Endometrial microvascular endothelial cells (primary cell): Measurements from ENCODE around the gene SKA1. TPM values are rescaled to one million over a fixed set of nuclear protein-coding genes. Genes with fewer than 3 reads are reported as not detected.
"Not testable (repeated sequence)": the region's sequence is repeated elsewhere in the genome, so short reads cannot be mapped to it uniquely, and the experiment has no call there.

Source experiments
- in situ Hi-C: cut with HindIII; loops from 2 replicates; pipeline ENCODE4 v1.10.0; 2017; ENCODE audit warnings: low sequenced_read_pairs, low pct_unique_long_range_greater_than_20kb; ENCODE audit errors: inconsistent ontology term
- total RNA-seq: library from RNA; depleted of rRNA; stranded (reverse); fragments of >200 nt; gene quantifications from one replicate; pipeline ENCODE4 v1.2.3, GENCODE V29; 2015; ENCODE audit errors: inconsistent ontology term

Gene SKA1
- total RNA-seq, 1 donor from 2014 or later, result 18.4 TPM

GRCh38 chr18:50377061-50377798 lies 2.4 kb downstream of the SKA1 start:
- in situ Hi-C loops, result no loop called here

- in situ Hi-C loops, result no loop called here
Observed at GRCh38 chr18:50388988-50389387, 14.1 kb downstream of the SKA1 start.

GRCh38 chr18:50393802-50394201 lies 19.0 kb downstream of the SKA1 start:
- in situ Hi-C loops, result no loop called here

GRCh38 chr18:50395093-50395492 lies 20.2 kb downstream of the SKA1 start:
- in situ Hi-C loops, result no loop called here

GRCh38 chr18:50396005-50396660 lies 21.3 kb downstream of the SKA1 start:
- in situ Hi-C loops, result no loop called here

- in situ Hi-C loops, result no loop called here
Observed at GRCh38 chr18:50397023-50397422, 22.2 kb downstream of the SKA1 start.

- in situ Hi-C loops, result no loop called here
Observed at GRCh38 chr18:50398099-50398498, 23.3 kb downstream of the SKA1 start.

GRCh38 chr18:50398947-50399346 lies 24.1 kb downstream of the SKA1 start:
- in situ Hi-C loops, result no loop called here

- in situ Hi-C loops, result no loop called here
Observed at GRCh38 chr18:50399582-50399981, 24.7 kb downstream of the SKA1 start.

GRCh38 chr18:50400438-50400837 lies 25.6 kb downstream of the SKA1 start:
- in situ Hi-C loops, result not testable (repeated sequence)

GRCh38 chr18:50401295-50401694 lies 26.4 kb downstream of the SKA1 start:
- in situ Hi-C loops, result no loop called here

GRCh38 chr18:50401888-50402287 lies 27.0 kb downstream of the SKA1 start:
- in situ Hi-C loops, result no loop called here

- in situ Hi-C loops, result not testable (repeated sequence)
Observed at GRCh38 chr18:50404752-50405581, 30.1 kb downstream of the SKA1 start.

- in situ Hi-C loops, result no loop called here
Observed at GRCh38 chr18:50405582-50406271, 30.9 kb downstream of the SKA1 start.

GRCh38 chr18:50409236-50409635 lies 34.4 kb downstream of the SKA1 start:
- in situ Hi-C loops, result no loop called here

GRCh38 chr18:50410008-50410407 lies 35.2 kb downstream of the SKA1 start:
- in situ Hi-C loops, result no loop called here

- in situ Hi-C loops, result no loop called here
Observed at GRCh38 chr18:50410894-50411293, 36.0 kb downstream of the SKA1 start.

GRCh38 chr18:50416832-50417231 lies 42.0 kb downstream of the SKA1 start:
- in situ Hi-C loops, result not testable (repeated sequence)

GRCh38 chr18:50417705-50418104 lies 42.9 kb downstream of the SKA1 start:
- in situ Hi-C loops, result not testable (repeated sequence)
